Parathyroid adenoma (tissue), 2 donors: Measurements from ENCODE around the gene MFSD6.

Experiments
- H2AFZ ChIP-seq: fragments of 300-600 bp; sonication (generic); one replicate; pipeline ENCODE4 v1.7.0; 2017; ENCODE audit warnings: antibody characterized with exemption, mild to moderate bottlenecking
- H3K27ac ChIP-seq: fragments of 300-600 bp; sonication (generic); one replicate; pipeline ENCODE4 v1.7.0; 2017
- H3K27me3 ChIP-seq: fragments of 300-600 bp; sonication (generic); one replicate; pipeline ENCODE4 v1.7.0; 2017; ENCODE audit warnings: low read length; ENCODE audit not compliant: control insufficient read depth, insufficient read depth
- H3K36me3 ChIP-seq: fragments of 300-600 bp; sonication (generic); one replicate; pipeline ENCODE4 v1.7.0; 2017; ENCODE audit warnings: low read length; ENCODE audit not compliant: control insufficient read depth, insufficient read depth
- H3K4me1 ChIP-seq: fragments of 300-600 bp; sonication (generic); one replicate; pipeline ENCODE4 v1.7.0; 2017; ENCODE audit warnings: control low read depth
- H3K4me2 ChIP-seq: fragments of 300-600 bp; sonication (generic); one replicate; pipeline ENCODE4 v1.7.0; 2017; ENCODE audit warnings: low read length
- H3K4me3 ChIP-seq: fragments of 300-600 bp; sonication (generic); one replicate; pipeline ENCODE4 v1.7.0; 2017; ENCODE audit warnings: low read depth, low read length
- H3K79me2 ChIP-seq: fragments of 300-600 bp; sonication (generic); one replicate; pipeline ENCODE4 v1.7.0; 2017; ENCODE audit warnings: control low read depth
- H3K9ac ChIP-seq: fragments of 300-600 bp; sonication (generic); one replicate; pipeline ENCODE4 v1.7.0; 2017; ENCODE audit warnings: mild to moderate bottlenecking
- H3K9me3 ChIP-seq: fragments of 300-600 bp; sonication (generic); one replicate; pipeline ENCODE4 v1.7.0; 2017; ENCODE audit warnings: low read length; ENCODE audit not compliant: control insufficient read depth
- CTCF ChIP-seq: fragments of 300-600 bp; sonication (generic); IDR thresholded peaks from one replicate; pipeline ENCODE4 v1.7.0; 2017; ENCODE audit warnings: antibody characterized with exemption, mild to moderate bottlenecking
- donor health status: primary hyperparathyroidism.

MFSD6 gene

GRCh38 chr2:190469771-190470170, 61.6 kb downstream of the MFSD6 start:
- Histone ChIP-seq H2AFZ (no peak overlapping the region), H3K27me3 (no peaks in the 10 kb centered on the region), H3K36me3 (no peaks in the 10 kb centered on the region), H3K9ac (no peak overlapping the region), H3K4me2 (no peak overlapping the region), H3K4me1 (peaks cover 36% of the 10 kb centered on the region), H3K9me3 (no peaks in the 10 kb centered on the region), H3K79me2 (peaks cover 24% of the 10 kb centered on the region), H3K27ac (peak overlapping the region; percentile 97), H3K4me3 (no peak overlapping the region)
- no peak for TF ChIP-seq CTCF

GRCh38 chr2:190470256-190470826, 62.2 kb downstream of the MFSD6 start:
- Histone ChIP-seq H3K9ac (no peak overlapping the region), H3K27me3 (no peaks in the 10 kb centered on the region), H3K36me3 (no peaks in the 10 kb centered on the region), H3K4me1 (peaks cover 33% of the 10 kb centered on the region), H3K4me2 (no peak overlapping the region), H2AFZ (no peak overlapping the region), H3K4me3 (no peak overlapping the region), H3K27ac (peak overlapping the region; percentile 97), H3K79me2 (peaks cover 19% of the 10 kb centered on the region), H3K9me3 (no peaks in the 10 kb centered on the region)
- no peak for TF ChIP-seq CTCF

GRCh38 chr2:190477661-190478454, 69.7 kb downstream of the MFSD6 start:
- Histone ChIP-seq H3K4me1 (no peaks in the 10 kb centered on the region), H3K9me3 (no peaks in the 10 kb centered on the region), H3K9ac (no peak overlapping the region), H3K27ac (peak overlapping the region; percentile 2), H3K4me2 (no peak overlapping the region), H3K36me3 (no peaks in the 10 kb centered on the region), H3K27me3 (no peaks in the 10 kb centered on the region), H3K4me3 (no peak overlapping the region), H3K79me2 (peaks cover 4% of the 10 kb centered on the region), H2AFZ (no peak overlapping the region)
- TF ChIP-seq CTCF, result no peak

- H3K27me3 ChIP-seq, result no peaks in the 10 kb centered on the region
- H3K9me3 ChIP-seq, result no peaks in the 10 kb centered on the region
- H3K79me2 ChIP-seq, result peaks cover 2% of the 10 kb centered on the region
- H3K27ac ChIP-seq, result no peak overlapping the region
- no peak overlapping the region for H3K4me3 ChIP-seq
- no peak for TF ChIP-seq CTCF
- H3K9ac ChIP-seq, result no peak overlapping the region
- no peak overlapping the region for H3K4me2 ChIP-seq
- H3K4me1 ChIP-seq, result no peaks in the 10 kb centered on the region
- H3K36me3 ChIP-seq, result no peaks in the 10 kb centered on the region
- no peak overlapping the region for H2AFZ ChIP-seq
Measured at GRCh38 chr2:190478572-190479195, 70.5 kb downstream of the MFSD6 start.
